Measurements from ENCODE around the gene GP1BB.
"Not testable (repeated sequence)": the region's sequence is repeated elsewhere in the genome, so short reads cannot be mapped to it uniquely, and the experiment has no call there.

GP1BB gene

GRCh38 chr22:19693981-19694670 is 29.2 kb upstream of the GP1BB start:
- FAIRE-seq = no peak

- FAIRE-seq = no peak
Measured at GRCh38 chr22:19694696-19695095, 28.6 kb upstream of the GP1BB start.

- no peak for FAIRE-seq
Measured at GRCh38 chr22:19696504-19697276, 26.6 kb upstream of the GP1BB start.

- FAIRE-seq = not testable (repeated sequence)
Measured at GRCh38 chr22:19697871-19698270, 25.5 kb upstream of the GP1BB start.

GRCh38 chr22:19700790-19701419 is 22.4 kb upstream of the GP1BB start:
- FAIRE-seq = no peak

- no peak for FAIRE-seq
Measured at GRCh38 chr22:19701420-19702145, 21.8 kb upstream of the GP1BB start.

GRCh38 chr22:19703869-19704268 is 19.5 kb upstream of the GP1BB start:
- no peak for FAIRE-seq

- FAIRE-seq = no peak
Measured at GRCh38 chr22:19704355-19705015, 18.9 kb upstream of the GP1BB start.

- no peak for FAIRE-seq
Measured at GRCh38 chr22:19705181-19705934, 18.0 kb upstream of the GP1BB start.

- no peak for FAIRE-seq
Measured at GRCh38 chr22:19706661-19707151, 16.6 kb upstream of the GP1BB start.

GRCh38 chr22:19707347-19708290 is 15.7 kb upstream of the GP1BB start:
- no peak for FAIRE-seq

GRCh38 chr22:19708321-19709011 is 14.9 kb upstream of the GP1BB start:
- FAIRE-seq = no peak

GRCh38 chr22:19709063-19709769 is 14.1 kb upstream of the GP1BB start:
- no peak for FAIRE-seq

GRCh38 chr22:19710020-19710768 is 13.1 kb upstream of the GP1BB start:
- no peak for FAIRE-seq

- no peak for FAIRE-seq
Measured at GRCh38 chr22:19710769-19711106, 12.6 kb upstream of the GP1BB start.

- no peak for FAIRE-seq
Measured at GRCh38 chr22:19713245-19713644, 10.1 kb upstream of the GP1BB start.

GRCh38 chr22:19713650-19714311 is 9.6 kb upstream of the GP1BB start:
- no peak for FAIRE-seq

All from A204.1 (cell line).